ENCODE results near the gene CADM2.

- TF ChIP-seq, protein P1, sequence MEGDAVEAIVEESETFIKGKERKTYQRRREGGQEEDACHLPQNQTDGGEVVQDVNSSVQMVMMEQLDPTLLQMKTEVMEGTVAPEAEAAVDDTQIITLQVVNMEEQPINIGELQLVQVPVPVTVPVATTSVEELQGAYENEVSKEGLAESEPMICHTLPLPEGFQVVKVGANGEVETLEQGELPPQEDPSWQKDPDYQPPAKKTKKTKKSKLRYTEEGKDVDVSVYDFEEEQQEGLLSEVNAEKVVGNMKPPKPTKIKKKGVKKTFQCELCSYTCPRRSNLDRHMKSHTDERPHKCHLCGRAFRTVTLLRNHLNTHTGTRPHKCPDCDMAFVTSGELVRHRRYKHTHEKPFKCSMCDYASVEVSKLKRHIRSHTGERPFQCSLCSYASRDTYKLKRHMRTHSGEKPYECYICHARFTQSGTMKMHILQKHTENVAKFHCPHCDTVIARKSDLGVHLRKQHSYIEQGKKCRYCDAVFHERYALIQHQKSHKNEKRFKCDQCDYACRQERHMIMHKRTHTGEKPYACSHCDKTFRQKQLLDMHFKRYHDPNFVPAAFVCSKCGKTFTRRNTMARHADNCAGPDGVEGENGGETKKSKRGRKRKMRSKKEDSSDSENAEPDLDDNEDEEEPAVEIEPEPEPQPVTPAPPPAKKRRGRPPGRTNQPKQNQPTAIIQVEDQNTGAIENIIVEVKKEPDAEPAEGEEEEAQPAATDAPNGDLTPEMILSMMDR (IDR thresholded peaks at IDR 0.05) = no peak
- TF ChIP-seq POLR2A (IDR thresholded peaks at IDR 0.05) = no peak
Observed at GRCh38 chr3:85030052-85030451, 71.3 kb downstream of the CADM2 start.
